Thoracic aorta (tissue), 2 donors: ENCODE measurements around the gene ZNRF1. TPM values are rescaled to one million over a fixed set of nuclear protein-coding genes. Genes with fewer than 3 reads are reported as not detected.

Experiments used
- ATAC-seq: fragments of 150-250 bp; one replicate; pipeline ENCODE4 v1.8.0; 2017; ENCODE audit warnings: low read depth; ENCODE audit not compliant: insufficient number of reproducible peaks, low FRiP score
- DNase-seq: peaks from one replicate; pipeline ENCODE4 v3.0.0-alpha.2; 2020; ENCODE audit warnings: low spot score
- H3K27ac ChIP-seq, 2 donors: fragments of 200-600 bp; sonication (generic); 1 replicate in 1 of 2; 2 replicates in 1 of 2; pipeline ENCODE4 v1.5.1; 2016; ENCODE audit warnings: mild to moderate bottlenecking in 2 of 2, moderate library complexity in 2 of 2
- H3K27me3 ChIP-seq: fragments of 200-600 bp; sonication (generic); replicated peaks from 2 replicates; pipeline ENCODE4 v1.6.0; 2016; ENCODE audit warnings: mild to moderate bottlenecking; ENCODE audit not compliant: insufficient read depth
- H3K36me3 ChIP-seq: fragments of 200-600 bp; sonication (generic); one replicate; pipeline ENCODE4 v1.5.1; 2016
- H3K4me1 ChIP-seq, 2 donors: fragments of 200-600 bp; sonication (generic); 1 replicate in 1 of 2; 2 replicates in 1 of 2; pipeline versions ENCODE4 v1.5.1 to v1.6.0; 2016; ENCODE audit warnings: low read depth in 2 of 2, mild to moderate bottlenecking in 1 of 2; ENCODE audit not compliant: control insufficient read depth in 1 of 2
- H3K4me3 ChIP-seq: fragments of 200-600 bp; sonication (generic); 2 replicates; pipeline ENCODE4 v1.5.1; 2016; ENCODE audit warnings: mild to moderate bottlenecking
- H3K9me3 ChIP-seq: fragments of 200-600 bp; sonication (generic); 2 replicates; pipeline ENCODE4 v1.5.1; 2016
- total RNA-seq, 2 donors: library from RNA; depleted of rRNA; stranded (reverse); fragments of >200 nt; gene quantifications; one replicate each; pipeline versions ENCODE4 v1.1.0 to v1.2.3, GENCODE V29; 2016
- TF ChIP-seq, protein P1 (sequence below): fragments of 200-600 bp; sonication (generic); IDR thresholded peaks from one replicate; pipeline ENCODE4 v1.5.1; 2019; ENCODE audit warnings: antibody characterized with exemption

Gene ZNRF1
- total RNA-seq, 2 donors from 2014 or later: 16.9 to 27.1 TPM

DNA sequence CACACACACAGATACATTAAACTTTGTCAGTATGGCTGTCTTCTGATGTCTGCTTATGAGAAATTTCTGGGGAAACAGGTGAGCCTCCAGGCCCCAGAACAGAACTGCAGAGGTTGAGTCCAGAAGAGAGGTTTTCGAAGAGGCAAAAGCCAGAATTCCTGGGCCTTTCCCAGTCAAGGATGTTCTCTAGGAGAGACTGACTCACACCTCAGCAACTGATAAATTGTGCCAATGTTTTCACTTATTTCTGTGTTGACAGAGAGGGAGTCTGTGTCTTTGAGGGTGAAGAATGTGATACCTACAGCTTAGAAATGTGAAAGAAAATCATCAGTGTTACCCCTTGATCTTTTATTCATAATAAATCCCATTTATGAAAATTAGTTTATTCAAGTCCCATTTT lies 87.5 kb downstream of the ZNRF1 start:
- DNase-seq (no peak), ATAC-seq (no peak)
- H3K27me3 ChIP-seq: no peaks in the 10 kb centered on the region
- no peaks in the 10 kb centered on the region for H3K36me3 ChIP-seq
- no peak overlapping the region for H3K27ac ChIP-seq
- peaks cover 10 to 20% of the 10 kb centered on the region in 2 donors for H3K4me1 ChIP-seq
- no peaks in the 10 kb centered on the region for H3K9me3 ChIP-seq
- TF ChIP-seq, protein P1, sequence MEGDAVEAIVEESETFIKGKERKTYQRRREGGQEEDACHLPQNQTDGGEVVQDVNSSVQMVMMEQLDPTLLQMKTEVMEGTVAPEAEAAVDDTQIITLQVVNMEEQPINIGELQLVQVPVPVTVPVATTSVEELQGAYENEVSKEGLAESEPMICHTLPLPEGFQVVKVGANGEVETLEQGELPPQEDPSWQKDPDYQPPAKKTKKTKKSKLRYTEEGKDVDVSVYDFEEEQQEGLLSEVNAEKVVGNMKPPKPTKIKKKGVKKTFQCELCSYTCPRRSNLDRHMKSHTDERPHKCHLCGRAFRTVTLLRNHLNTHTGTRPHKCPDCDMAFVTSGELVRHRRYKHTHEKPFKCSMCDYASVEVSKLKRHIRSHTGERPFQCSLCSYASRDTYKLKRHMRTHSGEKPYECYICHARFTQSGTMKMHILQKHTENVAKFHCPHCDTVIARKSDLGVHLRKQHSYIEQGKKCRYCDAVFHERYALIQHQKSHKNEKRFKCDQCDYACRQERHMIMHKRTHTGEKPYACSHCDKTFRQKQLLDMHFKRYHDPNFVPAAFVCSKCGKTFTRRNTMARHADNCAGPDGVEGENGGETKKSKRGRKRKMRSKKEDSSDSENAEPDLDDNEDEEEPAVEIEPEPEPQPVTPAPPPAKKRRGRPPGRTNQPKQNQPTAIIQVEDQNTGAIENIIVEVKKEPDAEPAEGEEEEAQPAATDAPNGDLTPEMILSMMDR: no peak
- no peak overlapping the region for H3K4me3 ChIP-seq

DNA sequence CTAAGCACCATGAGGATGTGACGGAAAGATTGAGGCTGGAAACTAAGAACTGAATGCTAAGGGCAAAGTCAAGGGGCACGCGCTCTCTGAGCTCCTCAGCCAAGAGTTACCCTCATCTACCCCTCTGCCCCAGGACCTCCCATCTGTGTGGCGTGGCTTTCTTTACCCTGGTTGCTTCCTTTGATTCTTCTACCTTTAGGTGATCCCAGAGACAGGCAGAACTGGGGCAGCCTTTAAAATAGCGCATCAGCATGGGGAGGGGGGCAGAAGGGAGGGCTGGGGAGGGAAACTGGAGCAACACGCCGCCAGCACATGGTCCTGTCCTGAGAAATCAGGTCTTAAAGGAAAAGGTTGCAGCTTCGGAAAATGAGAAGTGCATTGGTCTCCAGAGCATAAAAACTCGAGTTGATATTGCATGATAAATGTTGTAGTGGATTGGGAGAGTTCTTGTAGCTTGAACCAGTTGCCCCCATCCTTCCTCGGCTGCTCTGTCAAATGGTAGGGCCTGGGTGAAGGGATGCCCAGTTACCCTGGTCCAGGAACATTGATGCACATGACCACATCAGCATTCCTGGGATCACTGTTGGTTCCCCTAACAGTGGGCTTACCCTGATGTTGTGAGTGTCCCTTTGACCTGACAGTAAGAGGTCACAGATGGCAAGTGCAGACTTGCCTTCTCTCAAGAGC lies 88.0 kb downstream of the ZNRF1 start:
- no peaks in the 10 kb centered on the region for H3K27me3 ChIP-seq
- ATAC-seq: no peak

DNA sequence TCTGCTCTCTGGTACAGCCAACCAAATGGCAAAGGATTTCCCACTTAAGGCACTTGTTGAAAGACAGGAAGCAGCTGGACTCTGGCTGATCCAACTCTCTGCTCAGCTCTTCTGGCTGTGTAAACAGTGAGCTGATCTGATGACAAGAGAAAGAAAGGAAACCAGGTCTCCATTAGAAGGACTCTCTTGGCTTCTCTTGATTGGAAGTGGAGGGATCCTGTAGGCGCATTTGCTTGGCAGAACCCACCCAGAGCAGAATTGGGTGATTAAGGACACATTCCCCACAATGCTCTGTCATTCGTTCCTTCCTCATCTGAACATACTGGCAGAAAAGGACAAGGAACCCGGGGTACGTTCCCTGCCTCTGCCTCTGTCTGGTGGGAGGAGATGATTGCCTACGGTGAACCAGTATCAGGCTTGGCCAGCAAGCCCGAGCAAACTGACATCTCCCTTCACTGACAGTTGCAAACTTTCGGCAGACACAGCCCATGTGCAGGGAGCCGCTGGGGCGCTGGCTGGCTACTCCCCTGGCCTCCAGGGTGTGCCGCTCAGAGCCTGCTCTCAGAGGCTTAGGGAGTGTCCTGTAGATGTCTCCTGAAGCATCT lies 88.7 kb downstream of the ZNRF1 start:
- H3K4me1 ChIP-seq: peaks cover 10 to 20% of the 10 kb centered on the region in 2 donors

More for the DNA sequence above, 88.0 kb downstream of the ZNRF1 start:
- Histone ChIP-seq H3K27ac (no peak overlapping the region), H3K4me1 (peaks cover 10 to 20% of the 10 kb centered on the region in 2 donors), H3K9me3 (no peaks in the 10 kb centered on the region), H3K36me3 (no peaks in the 10 kb centered on the region), H3K4me3 (no peak overlapping the region)
- no peak for DNase-seq
- TF ChIP-seq, protein P1: no peak

DNA sequence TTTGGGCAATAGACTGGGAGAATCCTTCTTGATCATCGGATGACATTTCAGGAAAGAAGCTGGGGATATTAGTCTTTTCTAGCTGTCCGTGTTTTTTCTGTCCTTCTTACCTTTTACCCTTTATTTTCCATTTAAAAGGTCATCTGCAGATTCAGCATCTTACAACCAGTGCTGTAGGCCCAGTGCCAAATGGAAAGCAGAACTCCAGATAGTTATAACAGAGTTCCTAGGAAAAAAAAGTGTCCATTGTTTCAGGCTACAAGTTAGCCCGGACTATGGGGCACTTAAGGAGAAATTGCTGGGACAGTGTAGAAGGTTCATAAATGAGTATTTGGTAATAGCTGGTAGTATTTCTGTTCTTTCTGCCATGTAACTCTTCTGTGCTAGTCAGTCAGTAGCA lies 89.4 kb downstream of the ZNRF1 start:
- H3K27me3 ChIP-seq: no peaks in the 10 kb centered on the region
- TF ChIP-seq, protein P1: no peak
- H3K36me3 ChIP-seq: no peaks in the 10 kb centered on the region
- DNase-seq (no peak), ATAC-seq (no peak)
- no peak overlapping the region for H3K27ac ChIP-seq
- H3K9me3 ChIP-seq: no peaks in the 10 kb centered on the region
- peaks cover 5 to 15% of the 10 kb centered on the region in 2 donors for H3K4me1 ChIP-seq
- H3K4me3 ChIP-seq: no peak overlapping the region

More for the DNA sequence above, 88.7 kb downstream of the ZNRF1 start:
- H3K27me3 ChIP-seq: no peaks in the 10 kb centered on the region
- TF ChIP-seq, protein P1: no peak
- no peak overlapping the region for H3K27ac ChIP-seq
- H3K36me3 ChIP-seq: no peaks in the 10 kb centered on the region
- ATAC-seq (no peak), DNase-seq (no peak)
- H3K4me3 ChIP-seq: no peak overlapping the region
- no peaks in the 10 kb centered on the region for H3K9me3 ChIP-seq

DNA sequence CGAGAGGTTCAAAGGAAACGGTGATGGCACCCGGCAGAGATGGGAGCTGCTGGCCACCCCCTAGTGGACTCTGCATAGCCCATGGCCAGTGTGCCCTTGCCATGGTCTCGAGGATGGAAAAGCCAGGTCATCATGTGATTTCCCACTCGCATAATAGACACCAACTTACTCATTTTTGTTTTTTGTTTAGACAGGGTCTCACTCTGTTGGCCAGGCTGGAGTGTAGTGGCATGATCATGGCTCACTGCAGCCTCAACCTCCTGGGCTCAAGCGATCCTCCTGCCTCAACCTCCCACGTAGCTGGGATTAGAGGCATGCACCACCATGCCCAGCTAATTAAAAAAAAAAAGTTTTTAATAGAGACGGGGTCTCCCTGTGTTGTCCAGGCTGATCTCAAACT lies 90.1 kb downstream of the ZNRF1 start:
- DNase-seq: no peak

More for the DNA sequence above, 90.1 kb downstream of the ZNRF1 start:
- H3K36me3 ChIP-seq: no peaks in the 10 kb centered on the region
- TF ChIP-seq, protein P1: no peak
- ATAC-seq: no peak
- peaks cover 4 to 11% of the 10 kb centered on the region in 2 donors for H3K4me1 ChIP-seq
- no peak overlapping the region for H3K27ac ChIP-seq
- H3K27me3 ChIP-seq: no peaks in the 10 kb centered on the region
- no peaks in the 10 kb centered on the region for H3K9me3 ChIP-seq
- no peak overlapping the region for H3K4me3 ChIP-seq
